DMS 273 treated with DMSO at 0.1 percent for 48 hours (cell line): ENCODE results near the gene APOM.
A peak's percentile ranks its signal among the peaks of the same experiment; 100 is the strongest.

Experiments
- DNase-seq: peaks from one replicate; lab custom pipeline; 2025; lab: John Stamatoyannopoulos, UW

Gene APOM

GRCh38 chr6:31655349-31656237 lies at the start of gene APOM:
Gene APOM (plus strand): TSS chr6:31655894. CDS start chr6:31655967, 73 bp downstream.
- DNase-seq, result no peak

- DNase-seq, result no peak
Measured at GRCh38 chr6:31607317-31607716, 48.4 kb upstream of the APOM start.

- no peak for DNase-seq
Measured at GRCh38 chr6:31609519-31610406, 45.9 kb upstream of the APOM start.

- no peak for DNase-seq
Measured at GRCh38 chr6:31610968-31611367, 44.7 kb upstream of the APOM start.

- no peak for DNase-seq
Measured at GRCh38 chr6:31614075-31614619, 41.5 kb upstream of the APOM start.

GRCh38 chr6:31614684-31615578 lies 40.8 kb upstream of the APOM start, which contains the start of gene AIF1:
Gene AIF1 (plus strand): TSS chr6:31615234. CDS start chr6:31615330, 96 bp downstream.
- no peak for DNase-seq

GRCh38 chr6:31615748-31616147 lies 39.9 kb upstream of the APOM start:
- DNase-seq, result no peak

GRCh38 chr6:31617010-31617409 lies 38.7 kb upstream of the APOM start:
- DNase-seq, result no peak

- DNase-seq, result peak; percentile 98
Measured at GRCh38 chr6:31619805-31620585, 35.7 kb upstream of the APOM start.

- peak; percentile 55 for DNase-seq
Measured at GRCh38 chr6:31620586-31621319, 34.9 kb upstream of the APOM start, which contains the start of gene PRRC2A. Gene PRRC2A (plus strand): TSS chr6:31620715. CDS start chr6:31622790, 2,075 bp downstream.

GRCh38 chr6:31621320-31621939 lies 34.3 kb upstream of the APOM start:
- no peak for DNase-seq

- DNase-seq, result no peak
Measured at GRCh38 chr6:31621991-31622390, 33.7 kb upstream of the APOM start.

GRCh38 chr6:31622684-31623091 lies 33.0 kb upstream of the APOM start:
- DNase-seq, result no peak

- no peak for DNase-seq
Measured at GRCh38 chr6:31624070-31624469, 31.6 kb upstream of the APOM start.

- DNase-seq, result no peak
Measured at GRCh38 chr6:31626952-31627351, 28.7 kb upstream of the APOM start.

GRCh38 chr6:31627690-31628287 lies 27.9 kb upstream of the APOM start:
- DNase-seq, result no peak

- no peak for DNase-seq
Measured at GRCh38 chr6:31629014-31629413, 26.7 kb upstream of the APOM start.

- no peak for DNase-seq
Measured at GRCh38 chr6:31630177-31630934, 25.3 kb upstream of the APOM start.
